Measurements from ENCODE around the gene CTNNA3. TPM values are rescaled to one million over a fixed set of nuclear protein-coding genes. Genes with fewer than 3 reads are reported as not detected.

CTNNA3 gene
- total RNA-seq, 4 donors from 2014 or later: 14.3 to 49.5 (median 24.2) TPM

- DNase-seq (no peak), ATAC-seq (no peak)
- no peaks in the 10 kb centered on the region for H3K27me3 ChIP-seq
- H3K4me3 ChIP-seq: no peak overlapping the region
- in situ Hi-C loops (cut with MboI; ENCODE audit: low sequenced_read_pairs in 4 of 4) (no loop called here), intact Hi-C loops (cut with DNase I; ENCODE audit: low total_unique reads) (no loop called here)
- H3K36me3 ChIP-seq: no peaks in the 10 kb centered on the region
- H3K4me1 ChIP-seq: no peaks in the 10 kb centered on the region
- H3K9me3 ChIP-seq: no peaks in the 10 kb centered on the region
- TF ChIP-seq CTCF (IDR thresholded peaks at IDR 0.05 in 4 of 5, conservative IDR thresholded peaks at IDR 0.05 in 1 of 5) (no peak), POLR2A (IDR thresholded peaks at IDR 0.05) (no peak)
- H3K27ac ChIP-seq: no peak overlapping the region
These were observed 1315.0 kb downstream of the CTNNA3 start for GRCh38 chr10:66381045-66381444.

- ATAC-seq (no peak), DNase-seq (no peak)
- H3K27me3 ChIP-seq: no peaks in the 10 kb centered on the region
- no peak overlapping the region for H3K27ac ChIP-seq
- intact Hi-C loops (cut with DNase I; ENCODE audit: low total_unique reads): no loop called here
- no peaks in the 10 kb centered on the region for H3K4me1 ChIP-seq
- in situ Hi-C loops (cut with MboI; ENCODE audit: low sequenced_read_pairs in 4 of 4): no loop called here
- H3K4me3 ChIP-seq: no peak overlapping the region
- H3K36me3 ChIP-seq: no peaks in the 10 kb centered on the region
- TF ChIP-seq POLR2A (IDR thresholded peaks at IDR 0.05) (no peak), CTCF (IDR thresholded peaks at IDR 0.05 in 4 of 5, conservative IDR thresholded peaks at IDR 0.05 in 1 of 5) (no peak)
- no peaks in the 10 kb centered on the region for H3K9me3 ChIP-seq
These were observed 1317.7 kb downstream of the CTNNA3 start for GRCh38 chr10:66378117-66378876.

GRCh38 chr10:66368146-66368545 lies 1327.8 kb downstream of the CTNNA3 start:
- no peak for ATAC-seq
- Histone ChIP-seq H3K4me3 (no peak overlapping the region), H3K27ac (no peak overlapping the region), H3K9me3 (no peaks in the 10 kb centered on the region), H3K27me3 (no peaks in the 10 kb centered on the region), H3K36me3 (no peaks in the 10 kb centered on the region), H3K4me1 (no peaks in the 10 kb centered on the region)
- intact Hi-C loops (cut with DNase I; ENCODE audit: low total_unique reads): no loop called here
- no peak for DNase-seq
- TF ChIP-seq CTCF (IDR thresholded peaks at IDR 0.05 in 4 of 5, conservative IDR thresholded peaks at IDR 0.05 in 1 of 5): no peak
- TF ChIP-seq POLR2A (IDR thresholded peaks at IDR 0.05): no peak
- in situ Hi-C loops (cut with MboI; ENCODE audit: low sequenced_read_pairs in 4 of 4): no loop called here

GRCh38 chr10:66366163-66366562 lies 1329.8 kb downstream of the CTNNA3 start:
- no peaks in the 10 kb centered on the region for H3K9me3 ChIP-seq
- no peak overlapping the region for H3K27ac ChIP-seq
- in situ Hi-C loops (cut with MboI; ENCODE audit: low sequenced_read_pairs in 4 of 4): no loop called here
- DNase-seq (no peak), ATAC-seq (no peak)
- H3K4me1 ChIP-seq: no peaks in the 10 kb centered on the region
- H3K4me3 ChIP-seq: no peak overlapping the region
- intact Hi-C loops (cut with DNase I; ENCODE audit: low total_unique reads): no loop called here
- H3K36me3 ChIP-seq: no peaks in the 10 kb centered on the region
- TF ChIP-seq CTCF (IDR thresholded peaks at IDR 0.05 in 4 of 5, conservative IDR thresholded peaks at IDR 0.05 in 1 of 5) (no peak), POLR2A (IDR thresholded peaks at IDR 0.05) (no peak)
- no peaks in the 10 kb centered on the region for H3K27me3 ChIP-seq

- Histone ChIP-seq H3K36me3 (no peaks in the 10 kb centered on the region), H3K27ac (no peak overlapping the region), H3K4me3 (no peak overlapping the region), H3K4me1 (no peaks in the 10 kb centered on the region), H3K9me3 (no peaks in the 10 kb centered on the region), H3K27me3 (no peaks in the 10 kb centered on the region)
- in situ Hi-C loops (cut with MboI; ENCODE audit: low sequenced_read_pairs in 4 of 4) (no loop called here), intact Hi-C loops (cut with DNase I; ENCODE audit: low total_unique reads) (no loop called here)
- ATAC-seq (no peak), DNase-seq (no peak)
- TF ChIP-seq POLR2A (IDR thresholded peaks at IDR 0.05): no peak
- no peak for TF ChIP-seq CTCF (IDR thresholded peaks at IDR 0.05 in 4 of 5, conservative IDR thresholded peaks at IDR 0.05 in 1 of 5)
These were observed 1330.3 kb downstream of the CTNNA3 start for GRCh38 chr10:66365686-66366085.
